Activated CD4-positive, CD25-positive, alpha-beta regulatory T cell treated with anti-CD3 and anti-CD28 coated beads, Interleukin-2, amount 50 U/mL, for 16 hours (primary cell): ENCODE measurements around the gene DCUN1D1.

Experiments
- DNase-seq: peaks from one replicate; pipeline ENCODE4 v3.0.0-alpha.2; 2020; ENCODE audit warnings: low read depth, low spot score

The DCUN1D1 gene

GRCh38 chr3:182972387-182972786 lies 8.0 kb downstream of the DCUN1D1 start:
- no peak for DNase-seq

DNA sequence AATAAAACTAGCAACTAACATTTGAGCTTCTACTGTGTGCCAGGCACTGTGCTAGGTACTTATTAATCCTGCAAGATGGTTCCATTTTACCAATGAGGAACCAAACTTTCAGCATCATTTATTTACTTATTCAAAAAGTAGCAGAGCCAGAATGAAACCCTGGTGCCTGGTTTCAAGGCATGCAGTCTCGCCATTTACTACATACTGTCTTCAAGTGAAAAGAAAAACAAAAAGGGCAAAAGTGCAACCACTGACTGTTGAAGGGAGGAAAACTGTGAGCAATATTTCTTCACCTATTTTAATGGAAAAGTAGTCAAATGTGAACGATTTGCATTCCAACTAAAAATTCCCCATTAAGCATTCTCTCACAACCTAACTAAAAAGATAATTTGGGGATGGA lies 8.7 kb downstream of the DCUN1D1 start:
- DNase-seq: no peak

- no peak for DNase-seq
These were observed 9.4 kb downstream of the DCUN1D1 start for GRCh38 chr3:182970811-182971418.

- DNase-seq: no peak
These were observed 10.5 kb downstream of the DCUN1D1 start for GRCh38 chr3:182969853-182970252.

GRCh38 chr3:182969277-182969676 lies 11.1 kb downstream of the DCUN1D1 start:
- DNase-seq: no peak

GRCh38 chr3:182967218-182968204 lies 12.8 kb downstream of the DCUN1D1 start:
- DNase-seq: no peak

DNA sequence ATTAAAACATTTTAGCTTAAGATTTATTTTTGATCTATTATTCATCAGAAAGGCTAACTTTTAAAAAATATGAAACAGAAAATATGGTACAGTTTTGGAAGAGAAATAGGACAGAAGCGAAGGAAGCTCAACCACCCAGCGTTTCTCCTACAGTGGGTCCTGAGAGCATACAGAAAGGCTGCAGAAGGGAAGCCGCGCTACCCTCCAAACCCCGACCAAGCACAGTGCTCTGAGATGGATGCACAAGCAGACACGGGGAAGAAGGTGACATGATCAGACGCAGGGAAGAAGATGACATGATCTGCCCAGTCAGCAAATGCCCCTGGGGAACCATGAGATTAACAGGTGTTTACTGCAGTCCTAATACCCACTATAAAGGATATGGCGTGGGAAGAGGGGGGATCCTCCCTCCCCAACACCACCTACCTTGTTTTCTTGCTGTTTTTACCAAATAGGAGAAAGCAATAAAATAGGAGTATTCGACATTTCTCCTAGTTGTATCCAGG lies 14.4 kb downstream of the DCUN1D1 start:
- no peak for DNase-seq

- no peak for DNase-seq
These were observed 16.2 kb downstream of the DCUN1D1 start for GRCh38 chr3:182964179-182964578.

- no peak for DNase-seq
These were observed 18.2 kb downstream of the DCUN1D1 start for GRCh38 chr3:182962166-182962565.

- no peak for DNase-seq
These were observed 20.6 kb downstream of the DCUN1D1 start for GRCh38 chr3:182959474-182960350.

- DNase-seq: no peak
These were observed 22.6 kb downstream of the DCUN1D1 start for GRCh38 chr3:182957676-182958266.

- DNase-seq: no peak
These were observed 23.1 kb downstream of the DCUN1D1 start for GRCh38 chr3:182957226-182957625.

- DNase-seq: no peak
These were observed 25.6 kb downstream of the DCUN1D1 start for GRCh38 chr3:182954553-182955235.

DNA sequence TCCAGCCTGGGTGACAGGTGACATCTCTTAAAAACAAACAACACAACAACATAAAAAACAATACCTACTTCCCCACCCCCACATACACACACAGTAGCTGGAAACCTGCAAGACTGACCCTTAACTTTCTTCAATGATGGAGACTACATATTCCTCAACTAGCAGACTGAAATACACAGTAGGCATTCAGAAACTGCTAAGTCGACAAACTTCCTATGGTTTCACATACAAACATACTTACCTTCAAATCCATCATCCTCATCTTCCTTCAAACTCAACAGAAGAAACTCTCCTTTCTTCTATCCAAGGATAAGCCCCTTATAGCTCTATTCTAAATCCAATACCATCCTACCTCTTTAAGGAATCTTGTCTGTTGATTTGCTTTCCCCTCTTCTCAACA lies 30.6 kb downstream of the DCUN1D1 start:
- DNase-seq: no peak

DNA sequence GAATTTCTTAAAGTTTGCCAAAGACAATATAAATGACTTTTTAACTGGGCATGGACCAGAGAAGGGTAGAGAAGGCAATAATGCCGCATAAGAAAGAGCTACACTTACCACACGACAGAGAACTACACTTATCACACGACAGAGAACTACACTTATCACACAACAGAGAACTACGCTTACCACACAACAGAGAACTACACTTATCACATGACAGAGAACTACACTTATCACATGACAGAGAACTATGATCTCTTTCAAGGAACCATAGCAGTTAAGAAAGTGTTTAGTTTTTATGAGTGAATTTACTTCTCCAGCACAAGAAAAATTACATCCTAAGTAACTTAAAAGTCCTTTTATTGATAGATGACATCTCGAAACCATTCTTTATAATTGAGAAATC lies 32.0 kb downstream of the DCUN1D1 start:
- DNase-seq: no peak

- no peak for DNase-seq
These were observed 32.5 kb downstream of the DCUN1D1 start for GRCh38 chr3:182947888-182948287.

- DNase-seq: no peak
These were observed 38.6 kb downstream of the DCUN1D1 start for GRCh38 chr3:182941719-182942118.

- DNase-seq: no peak
These were observed 40.0 kb downstream of the DCUN1D1 start for GRCh38 chr3:182940266-182940808.

GRCh38 chr3:182937293-182938051 lies 42.9 kb downstream of the DCUN1D1 start:
- no peak for DNase-seq

GRCh38 chr3:182936918-182937285 lies 43.4 kb downstream of the DCUN1D1 start:
- DNase-seq: no peak
